Measurements from ENCODE around the gene RETREG2.
"Not testable (repeated sequence)": the region's sequence is repeated elsewhere in the genome, so short reads cannot be mapped to it uniquely, and the experiment has no call there.

Gene RETREG2

DNA sequence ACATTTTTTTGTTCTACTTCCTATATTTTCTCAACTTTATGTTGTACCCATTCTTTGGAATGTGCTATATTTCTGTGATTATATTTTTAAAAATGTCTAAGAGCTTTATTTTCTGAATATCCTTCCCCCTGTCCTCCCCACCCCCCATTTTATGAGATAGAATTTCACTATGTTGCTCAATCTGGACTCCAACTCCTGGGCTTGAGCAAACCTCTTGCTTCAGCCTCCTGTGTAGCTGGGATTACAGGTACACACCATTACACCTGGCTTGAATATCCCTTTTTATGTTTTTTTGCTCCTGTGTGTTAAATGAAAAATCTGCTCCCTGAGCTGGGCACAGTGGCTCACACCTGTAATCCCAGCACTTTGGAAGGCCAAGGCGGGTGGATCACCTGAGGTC is 19.3 kb downstream of the RETREG2 start:
- no peak for DNase-seq (ENCODE audit: low read depth in 4 of 4, low spot score in 1 of 4)

- DNase-seq (ENCODE audit: low read depth in 4 of 4, low spot score in 1 of 4): no peak
Measured at GRCh38 chr2:219198974-219199373, 20.9 kb downstream of the RETREG2 start.

- no peak for DNase-seq (ENCODE audit: low read depth in 4 of 4, low spot score in 1 of 4)
Measured at GRCh38 chr2:219199470-219200211, 21.6 kb downstream of the RETREG2 start.

GRCh38 chr2:219200502-219201326 is 22.6 kb downstream of the RETREG2 start:
- DNase-seq (ENCODE audit: low read depth in 4 of 4, low spot score in 1 of 4): not testable (repeated sequence)

GRCh38 chr2:219201331-219201730 is 23.3 kb downstream of the RETREG2 start:
- DNase-seq (ENCODE audit: low read depth in 4 of 4, low spot score in 1 of 4): not testable (repeated sequence)

DNA sequence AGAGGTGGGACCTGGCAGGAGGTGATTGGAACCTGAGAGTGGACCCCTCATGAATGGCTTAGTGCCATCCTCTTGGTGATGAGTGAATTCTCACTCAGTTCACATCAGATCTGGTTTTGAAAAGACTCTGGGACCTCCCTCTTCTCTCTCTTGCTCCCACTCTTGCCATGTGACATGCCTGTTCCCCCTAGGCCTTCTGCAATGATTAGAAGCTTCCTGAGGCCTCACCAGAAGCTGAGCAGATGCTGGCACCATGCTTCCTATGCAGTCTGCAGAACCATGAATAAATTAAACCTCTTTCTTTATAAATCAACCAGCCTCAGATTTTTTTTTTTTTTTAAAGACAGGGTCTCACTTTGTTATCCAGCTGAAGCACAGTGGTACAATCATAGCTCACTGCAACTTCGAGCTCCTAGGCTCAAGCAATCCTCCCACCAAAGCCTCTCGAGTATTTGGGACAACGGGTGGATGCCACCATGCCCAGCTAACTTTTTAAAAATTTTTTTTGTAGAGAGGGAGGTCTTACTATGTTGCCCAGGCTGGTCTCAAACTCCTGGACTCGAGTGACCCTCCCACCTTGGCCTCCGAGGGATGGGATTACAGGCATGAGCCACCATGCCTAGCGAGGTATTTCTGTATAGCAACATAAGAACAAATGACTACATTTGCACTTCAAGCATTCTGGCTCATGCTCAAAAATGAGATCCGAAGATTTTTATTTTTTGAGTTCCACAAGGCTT is 26.5 kb downstream of the RETREG2 start:
- DNase-seq (ENCODE audit: low read depth in 4 of 4, low spot score in 1 of 4): no peak

DNA sequence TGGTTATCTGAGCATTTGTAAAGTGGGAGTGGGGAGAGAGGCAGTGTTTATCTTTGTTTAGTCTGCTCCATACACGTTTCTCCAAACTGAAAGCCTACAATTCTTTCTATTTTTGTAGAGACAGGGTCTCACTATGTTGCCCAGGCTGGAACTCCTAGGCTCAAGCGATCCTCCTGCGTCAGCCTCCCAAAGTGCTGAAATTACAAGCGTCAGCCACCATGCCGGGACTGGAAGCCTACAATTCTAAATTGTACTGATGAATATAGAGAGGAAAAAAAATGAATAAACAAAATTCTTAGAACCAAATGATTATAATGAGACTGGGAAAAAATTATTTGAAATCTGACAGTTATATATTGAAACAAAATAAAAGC is 27.1 kb downstream of the RETREG2 start:
- no peak for DNase-seq (ENCODE audit: low read depth in 4 of 4, low spot score in 1 of 4)

GRCh38 chr2:219205981-219206327 is 27.9 kb downstream of the RETREG2 start:
- no peak for DNase-seq (ENCODE audit: low read depth in 4 of 4, low spot score in 1 of 4)

GRCh38 chr2:219206328-219207133 is 28.5 kb downstream of the RETREG2 start, which contains the start of gene ZFAND2B:
Gene ZFAND2B, plus strand, starts transcription at chr2:219206782. Its CDS starts 206 bp downstream, at chr2:219206988.
- peak; percentile 91 to 92 (median 92) for DNase-seq (ENCODE audit: low read depth in 4 of 4, low spot score in 1 of 4)

DNA sequence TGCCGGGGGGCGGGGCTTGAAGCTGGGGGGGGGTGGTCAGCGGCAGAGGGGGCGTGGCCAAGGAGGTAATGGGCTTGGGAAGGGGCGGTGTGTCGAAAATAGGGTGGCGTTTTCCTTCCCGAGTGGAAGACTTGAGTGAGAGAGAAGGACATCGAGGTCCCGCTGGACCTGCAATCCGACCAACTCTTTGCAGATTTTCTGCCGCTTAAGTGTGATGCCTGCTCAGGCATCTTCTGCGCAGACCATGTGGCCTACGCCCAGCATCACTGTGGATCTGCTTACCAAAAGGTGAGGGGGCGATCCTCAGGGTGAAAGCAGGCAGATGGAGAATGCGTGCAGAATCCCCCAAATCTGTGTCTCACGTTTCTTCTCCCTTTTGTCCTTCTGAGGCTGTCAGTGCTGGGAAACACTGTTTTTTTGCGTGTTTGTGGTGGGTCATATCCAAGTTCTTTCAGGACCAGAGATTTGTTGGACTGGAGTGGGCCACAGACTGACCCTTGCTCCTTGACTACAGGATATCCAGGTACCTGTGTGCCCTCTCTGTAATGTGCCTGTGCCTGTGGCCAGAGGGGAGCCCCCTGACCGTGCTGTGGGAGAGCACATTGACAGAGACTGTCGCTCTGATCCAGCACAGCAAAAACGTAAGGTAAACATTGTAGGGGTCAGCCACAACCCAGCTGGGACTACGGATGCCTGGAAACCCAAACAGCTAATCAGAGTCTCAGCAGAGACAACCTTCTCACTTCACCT is 29.2 kb downstream of the RETREG2 start:
- no peak for DNase-seq (ENCODE audit: low read depth in 4 of 4, low spot score in 1 of 4)

GRCh38 chr2:219207884-219208740 is 30.0 kb downstream of the RETREG2 start:
- no peak for DNase-seq (ENCODE audit: low read depth in 4 of 4, low spot score in 1 of 4)

- DNase-seq (ENCODE audit: low read depth in 4 of 4, low spot score in 1 of 4): no peak
Measured at GRCh38 chr2:219209236-219210195, 31.4 kb downstream of the RETREG2 start.

DNA sequence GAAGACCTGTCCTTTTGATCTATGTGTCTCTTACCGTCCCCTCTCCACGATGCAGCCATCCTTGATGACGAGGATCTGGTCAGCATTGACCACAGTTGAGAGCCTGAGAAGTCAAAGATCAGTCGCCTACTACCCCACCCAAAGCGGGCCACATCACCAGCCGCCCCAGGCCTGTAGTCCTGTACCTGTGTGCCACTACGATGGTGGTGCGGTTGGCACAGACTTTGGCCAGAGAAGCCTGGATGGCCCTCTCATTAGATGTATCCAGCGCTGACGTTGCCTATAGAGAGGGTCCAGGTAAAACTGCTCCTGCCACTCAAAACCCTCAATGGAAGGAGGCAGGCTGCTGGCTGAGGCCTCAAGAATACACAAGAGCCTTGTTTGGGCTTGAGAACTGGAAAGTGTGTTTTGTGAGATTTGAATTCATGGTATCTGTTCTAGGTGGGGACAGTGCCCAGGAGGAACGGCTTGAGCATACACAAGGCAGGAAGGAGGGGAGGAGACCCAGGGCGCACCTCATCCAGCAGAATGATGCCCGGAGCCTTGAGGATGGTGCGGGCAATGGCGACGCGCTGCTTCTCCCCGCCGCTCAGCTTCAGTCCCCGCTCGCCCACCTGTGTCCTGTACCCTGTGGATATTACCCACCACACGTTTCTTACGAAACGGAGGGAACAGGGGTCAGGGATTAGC is 32.3 kb downstream of the RETREG2 start:
- DNase-seq (ENCODE audit: low read depth in 4 of 4, low spot score in 1 of 4): no peak

DNA sequence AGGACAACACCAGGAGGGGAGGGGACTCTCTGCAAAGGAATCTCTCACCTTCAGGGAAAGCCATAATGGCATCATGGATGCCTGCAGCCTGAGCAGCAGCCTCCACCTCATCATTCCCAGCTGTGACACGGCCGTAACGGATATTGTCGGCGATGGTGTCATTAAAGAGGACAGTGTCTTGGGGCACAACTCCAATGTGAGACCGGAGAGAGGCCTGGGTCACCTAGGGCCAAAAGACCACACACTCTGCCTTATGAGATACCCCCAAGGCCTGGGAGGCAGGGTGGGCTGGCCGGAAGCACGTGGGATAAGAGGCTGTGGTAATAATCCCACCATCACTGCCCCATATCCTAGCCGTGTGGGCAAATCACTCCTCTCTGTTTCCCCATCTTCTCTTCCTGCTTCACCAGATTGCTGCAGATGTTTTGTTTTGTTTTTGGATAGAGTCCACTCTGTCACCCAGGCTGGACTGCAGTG is 32.8 kb downstream of the RETREG2 start:
- DNase-seq (ENCODE audit: low read depth in 4 of 4, low spot score in 1 of 4): no peak

- DNase-seq (ENCODE audit: low read depth in 4 of 4, low spot score in 1 of 4): no peak
Measured at GRCh38 chr2:219213026-219213415, 34.9 kb downstream of the RETREG2 start.

DNA sequence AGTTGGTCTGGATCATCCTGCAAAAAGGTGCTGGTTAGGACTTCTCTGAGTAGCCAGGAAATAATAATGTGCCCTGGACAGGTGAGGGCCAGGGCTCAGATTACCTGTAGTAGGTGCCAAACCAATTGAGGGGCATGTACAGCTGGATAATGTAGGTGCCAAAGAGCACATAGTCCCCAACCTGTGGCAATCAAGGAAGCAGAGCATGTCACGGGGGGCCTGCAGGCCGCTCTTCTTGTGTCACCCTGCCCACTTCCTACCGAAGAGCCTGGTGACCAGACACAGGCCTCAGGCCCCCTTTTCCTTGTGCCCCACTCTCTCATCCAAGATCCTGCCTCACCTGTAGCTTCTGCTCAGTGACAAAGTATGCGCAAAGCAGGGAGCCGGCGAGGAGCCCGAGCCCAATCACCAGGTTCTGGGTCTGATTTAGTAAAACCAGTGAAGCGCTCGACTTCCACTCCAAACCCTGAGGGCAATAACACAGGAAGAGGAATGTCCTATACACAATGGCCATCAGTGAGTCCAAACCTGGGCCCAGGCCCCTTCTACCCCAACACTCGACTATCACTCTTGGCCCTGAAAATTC is 35.5 kb downstream of the RETREG2 start:
- no peak for DNase-seq (ENCODE audit: low read depth in 4 of 4, low spot score in 1 of 4)

DNA sequence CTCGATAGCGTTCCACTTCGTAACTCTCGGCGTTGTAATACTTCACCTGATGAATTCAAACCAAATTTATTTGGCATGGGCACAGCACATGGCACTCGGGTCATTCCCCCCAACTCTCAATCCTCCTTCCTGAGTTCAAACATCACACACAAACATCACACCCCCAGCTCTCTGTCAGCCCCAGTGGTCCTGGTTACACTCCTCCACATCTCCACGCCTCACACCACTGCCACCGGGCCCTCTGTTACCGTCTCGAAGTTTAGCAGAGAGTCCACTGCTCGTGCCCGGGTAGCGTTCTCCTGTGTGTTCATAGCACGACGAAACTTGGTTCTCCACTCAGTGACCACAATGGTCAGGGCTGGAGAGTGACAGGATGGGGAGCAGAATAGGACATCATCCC is 36.1 kb downstream of the RETREG2 start:
- DNase-seq (ENCODE audit: low read depth in 4 of 4, low spot score in 1 of 4): no peak
